Vagina (tissue), 2 donors: Measurements from ENCODE around the gene CRISPLD2. TPM values are rescaled to one million over a fixed set of nuclear protein-coding genes. Genes with fewer than 3 reads are reported as not detected.

Experiments
- DNase-seq, 2 donors: peaks; one replicate each; pipeline ENCODE4 v3.0.0-alpha.2; 2017; ENCODE audit errors: extremely low spot score in 2 of 2
- H3K27ac ChIP-seq: fragments of 200-600 bp; sonication (generic); one replicate; pipeline ENCODE4 v1.5.1; 2019
- H3K27me3 ChIP-seq: fragments of 200-600 bp; sonication (generic); one replicate; pipeline ENCODE4 v1.5.1; 2019
- H3K36me3 ChIP-seq, 2 donors: fragments of 200-600 bp; sonication (generic); one replicate each; pipeline ENCODE4 v1.5.1; 2017 to 2019
- H3K4me1 ChIP-seq: fragments of 200-600 bp; sonication (generic); one replicate; pipeline ENCODE4 v1.5.1; 2019
- H3K4me3 ChIP-seq, 2 donors: fragments of 200-600 bp; sonication (generic); 1 replicate in 1 of 2; 2 replicates in 1 of 2; pipeline ENCODE4 v1.5.1; 2016 to 2019
- H3K9me3 ChIP-seq: fragments of 200-600 bp; sonication (generic); one replicate; pipeline ENCODE4 v1.5.1; 2019
- CTCF ChIP-seq, 3 experiments: fragments of 450-650 bp in 2 of 3; fragments of 200-600 bp in 1 of 3; sonication (generic) in 1 of 3; IDR thresholded peaks; one replicate each; pipeline ENCODE4 v1.5.1; 2017 to 2019; ENCODE audit warnings: antibody characterized with exemption in 3 of 3, mild to moderate bottlenecking in 2 of 3, moderate library complexity in 2 of 3
- POLR2A ChIP-seq, 2 donors: fragments of 450-650 bp; IDR thresholded peaks; one replicate each; pipeline ENCODE4 v1.6.1; 2017; ENCODE audit warnings: antibody characterized with exemption in 2 of 2, mild to moderate bottlenecking in 2 of 2, moderate library complexity in 2 of 2
- POLR2AphosphoS5 ChIP-seq, 2 donors: sonication (generic); formaldehyde crosslinking; IDR thresholded peaks; one replicate each; pipeline ENCODE4 v1.9.0; 2017; ENCODE audit warnings: antibody characterized with exemption in 2 of 2, mild to moderate bottlenecking in 2 of 2, low read depth in 1 of 2; ENCODE audit not compliant: insufficient read depth in 1 of 2
- intact Hi-C: fragments of 100-400 bp; cut with DNase I; formaldehyde crosslinking; loops from one replicate; pipeline ENCODE4 v1.15.1; 2023
- total RNA-seq: library from RNA; depleted of rRNA; stranded (reverse); fragments of >200 nt; gene quantifications from one replicate; pipeline ENCODE4 v1.2.3, GENCODE V29; 2016

CRISPLD2 gene
- total RNA-seq, 1 donor from 2014 or later, result 320 TPM

GRCh38 chr16:84834403-84834772, 14.6 kb downstream of the CRISPLD2 start:
- intact Hi-C loops, result no loop called here
- Histone ChIP-seq H3K27me3 (no peaks in the 10 kb centered on the region), H3K36me3 (peaks cover 0 to 9% of the 10 kb centered on the region in 2 donors), H3K4me3 (no peak overlapping the region), H3K27ac (peak overlapping the region; percentile 95), H3K9me3 (no peaks in the 10 kb centered on the region), H3K4me1 (peaks cover 90% of the 10 kb centered on the region)
- TF ChIP-seq POLR2A (IDR thresholded peaks at IDR 0.05), result no peak
- TF ChIP-seq CTCF (IDR thresholded peaks at IDR 0.05), result no peak
- TF ChIP-seq POLR2AphosphoS5 (IDR thresholded peaks at IDR 0.05; ENCODE audit: insufficient read depth in 1 of 2, low read depth in 1 of 2), result no peak
- no peak for DNase-seq

- no peaks in the 10 kb centered on the region for H3K9me3 ChIP-seq
- H3K4me1 ChIP-seq, result peaks cover 76% of the 10 kb centered on the region
- intact Hi-C loops, result loop anchor here (5.0 kb wide), 1 partner anchor 44 kb away; no protein-coding TSS in a partner anchor
- peak overlapping the region in 1 of 2 donors; percentile 1 for H3K4me3 ChIP-seq
- peaks cover 0 to 15% of the 10 kb centered on the region in 2 donors for H3K36me3 ChIP-seq
- H3K27ac ChIP-seq, result peak overlapping the region; percentile 95
- DNase-seq, result no peak
- TF ChIP-seq POLR2A (IDR thresholded peaks at IDR 0.05) (no peak), CTCF (IDR thresholded peaks at IDR 0.05) (no peak), POLR2AphosphoS5 (IDR thresholded peaks at IDR 0.05; ENCODE audit: insufficient read depth in 1 of 2, low read depth in 1 of 2) (peak; percentile 83 to 93)
- H3K27me3 ChIP-seq, result no peaks in the 10 kb centered on the region
Observed at GRCh38 chr16:84836234-84836647, 16.5 kb downstream of the CRISPLD2 start.

- intact Hi-C loops, result loop anchor here (5.0 kb wide), 1 partner anchor 45 kb away; no protein-coding TSS in a partner anchor
- H3K4me1 ChIP-seq, result peaks cover 76% of the 10 kb centered on the region
- TF ChIP-seq POLR2AphosphoS5 (IDR thresholded peaks at IDR 0.05; ENCODE audit: insufficient read depth in 1 of 2, low read depth in 1 of 2), result no peak
- TF ChIP-seq POLR2A (IDR thresholded peaks at IDR 0.05), result no peak
- no peak for TF ChIP-seq CTCF (IDR thresholded peaks at IDR 0.05)
- no peak for DNase-seq
- no peaks in the 10 kb centered on the region for H3K9me3 ChIP-seq
- H3K4me3 ChIP-seq, result no peak overlapping the region
- peaks cover 0 to 15% of the 10 kb centered on the region in 2 donors for H3K36me3 ChIP-seq
- H3K27me3 ChIP-seq, result no peaks in the 10 kb centered on the region
- peak overlapping the region; percentile 95 for H3K27ac ChIP-seq
Observed at GRCh38 chr16:84836967-84837366, 17.2 kb downstream of the CRISPLD2 start.

GRCh38 chr16:84838383-84838948, 18.7 kb downstream of the CRISPLD2 start:
- no peak for DNase-seq
- TF ChIP-seq POLR2AphosphoS5 (IDR thresholded peaks at IDR 0.05; ENCODE audit: insufficient read depth in 1 of 2, low read depth in 1 of 2) (peak in 1 of 2 donors; percentile 1), CTCF (IDR thresholded peaks at IDR 0.05) (no peak), POLR2A (IDR thresholded peaks at IDR 0.05) (no peak)
- Histone ChIP-seq H3K4me3 (no peak overlapping the region), H3K27ac (peak overlapping the region; percentile 95), H3K4me1 (peaks cover 77% of the 10 kb centered on the region), H3K36me3 (peaks cover 0 to 15% of the 10 kb centered on the region in 2 donors), H3K9me3 (no peaks in the 10 kb centered on the region), H3K27me3 (no peaks in the 10 kb centered on the region)
- intact Hi-C loops, result loop anchor here (5.0 kb wide), 1 partner anchor 46 kb away; no protein-coding TSS in a partner anchor

- H3K4me1 ChIP-seq, result peaks cover 77% of the 10 kb centered on the region
- H3K36me3 ChIP-seq, result peaks cover 0 to 15% of the 10 kb centered on the region in 2 donors
- intact Hi-C loops, result loop anchor here (5.0 kb wide), 1 partner anchor 47 kb away; no protein-coding TSS in a partner anchor
- no peaks in the 10 kb centered on the region for H3K27me3 ChIP-seq
- H3K27ac ChIP-seq, result peak overlapping the region; percentile 95
- no peak for DNase-seq
- no peak overlapping the region for H3K4me3 ChIP-seq
- no peaks in the 10 kb centered on the region for H3K9me3 ChIP-seq
- TF ChIP-seq POLR2AphosphoS5 (IDR thresholded peaks at IDR 0.05; ENCODE audit: insufficient read depth in 1 of 2, low read depth in 1 of 2) (peak in 1 of 2 donors; percentile 29), POLR2A (IDR thresholded peaks at IDR 0.05) (no peak), CTCF (IDR thresholded peaks at IDR 0.05) (no peak)
Observed at GRCh38 chr16:84839054-84839453, 19.3 kb downstream of the CRISPLD2 start.
